Kidney tubule cell (primary cell): ENCODE results near the gene RAB33A.

Source experiments
- DNase-seq: peaks from one replicate; pipeline ENCODE4 v3.0.0-alpha.2; 2018; ENCODE audit warnings: low spot score

Gene RAB33A

GRCh38 chrX:130171446-130172126, at the start of gene RAB33A:
Gene RAB33A, plus strand, starts transcription at chrX:130171962. Its CDS starts 101 bp downstream, at chrX:130172063.
- no peak for DNase-seq

GRCh38 chrX:130124577-130124976, 47.2 kb upstream of the RAB33A start:
- no peak for DNase-seq

- DNase-seq, result no peak
Observed at GRCh38 chrX:130125091-130125874, 46.5 kb upstream of the RAB33A start.

- no peak for DNase-seq
Observed at GRCh38 chrX:130130990-130131389, 40.8 kb upstream of the RAB33A start.

- peak; percentile 36 for DNase-seq
Observed at GRCh38 chrX:130136496-130136895, 35.3 kb upstream of the RAB33A start.

- DNase-seq, result peak; percentile 57
Observed at GRCh38 chrX:130136961-130137360, 34.8 kb upstream of the RAB33A start.

- no peak for DNase-seq
Observed at GRCh38 chrX:130139474-130140201, 32.1 kb upstream of the RAB33A start.

- DNase-seq, result no peak
Observed at GRCh38 chrX:130144509-130144908, 27.3 kb upstream of the RAB33A start.

- DNase-seq, result no peak
Observed at GRCh38 chrX:130145123-130145522, 26.6 kb upstream of the RAB33A start.

- no peak for DNase-seq
Observed at GRCh38 chrX:130147631-130148030, 24.1 kb upstream of the RAB33A start.

- DNase-seq, result no peak
Observed at GRCh38 chrX:130155564-130155963, 16.2 kb upstream of the RAB33A start.

GRCh38 chrX:130158311-130158710, 13.5 kb upstream of the RAB33A start:
- DNase-seq, result no peak

- no peak for DNase-seq
Observed at GRCh38 chrX:130159776-130160175, 12.0 kb upstream of the RAB33A start.

GRCh38 chrX:130162094-130162735, 9.5 kb upstream of the RAB33A start:
- peak; percentile 48 for DNase-seq

- peak; percentile 21 for DNase-seq
Observed at GRCh38 chrX:130163398-130163797, 8.4 kb upstream of the RAB33A start.

GRCh38 chrX:130165181-130165702, 6.5 kb upstream of the RAB33A start:
- DNase-seq, result no peak

- DNase-seq, result peak; percentile 95
Observed at GRCh38 chrX:130165703-130166502, 5.9 kb upstream of the RAB33A start, which contains the start of gene AIFM1. Gene AIFM1, minus strand, starts transcription at chrX:130165841. Its CDS starts 185 bp downstream, at chrX:130165656.

GRCh38 chrX:130166503-130166777, 5.3 kb upstream of the RAB33A start:
- DNase-seq, result no peak

- DNase-seq, result no peak
Observed at GRCh38 chrX:130167040-130167439, 4.7 kb upstream of the RAB33A start.

- no peak for DNase-seq
Observed at GRCh38 chrX:130170752-130171445, 863 bp upstream of the RAB33A start.
